ENCODE data around the gene PDE11A.

PDE11A gene

GRCh38 chr2:177917169-177917568 lies 155.4 kb downstream of the PDE11A start:
- no peak overlapping the region for H3K4me3 ChIP-seq (ENCODE audit: low read depth, low read length)
- in situ Hi-C loops (cut with HindIII; ENCODE audit: low sequenced_read_pairs) = no loop called here
- TF ChIP-seq CTCF (IDR thresholded peaks at IDR 0.05; ENCODE audit: low read depth, low read length) = no peak
- no peak for DNase-seq (ENCODE audit: low read depth, low spot score)

- no peak overlapping the region for H3K4me3 ChIP-seq (ENCODE audit: low read depth, low read length)
- in situ Hi-C loops (cut with HindIII; ENCODE audit: low sequenced_read_pairs) = no loop called here
Measured at GRCh38 chr2:177916342-177916741, 156.2 kb downstream of the PDE11A start.

GRCh38 chr2:177914247-177914646 lies 158.3 kb downstream of the PDE11A start:
- no peak overlapping the region for H3K4me3 ChIP-seq (ENCODE audit: low read depth, low read length)
- in situ Hi-C loops (cut with HindIII; ENCODE audit: low sequenced_read_pairs) = no loop called here
- no peak for DNase-seq (ENCODE audit: low read depth, low spot score)
- TF ChIP-seq CTCF (IDR thresholded peaks at IDR 0.05; ENCODE audit: low read depth, low read length) = no peak

More at GRCh38 chr2:177916342-177916741, 156.2 kb downstream of the PDE11A start:
- no peak for TF ChIP-seq CTCF (IDR thresholded peaks at IDR 0.05; ENCODE audit: low read depth, low read length)
- no peak for DNase-seq (ENCODE audit: low read depth, low spot score)

- no peak for DNase-seq (ENCODE audit: low read depth, low spot score)
- in situ Hi-C loops (cut with HindIII; ENCODE audit: low sequenced_read_pairs) = no loop called here
- no peak overlapping the region for H3K4me3 ChIP-seq (ENCODE audit: low read depth, low read length)
- no peak for TF ChIP-seq CTCF (IDR thresholded peaks at IDR 0.05; ENCODE audit: low read depth, low read length)
Measured at GRCh38 chr2:177909962-177910361, 162.6 kb downstream of the PDE11A start.

- in situ Hi-C loops (cut with HindIII; ENCODE audit: low sequenced_read_pairs) = no loop called here
- H3K4me3 ChIP-seq (ENCODE audit: low read depth, low read length) = no peak overlapping the region
- no peak for DNase-seq (ENCODE audit: low read depth, low spot score)
- no peak for TF ChIP-seq CTCF (IDR thresholded peaks at IDR 0.05; ENCODE audit: low read depth, low read length)
Measured at GRCh38 chr2:177908824-177909223, 163.8 kb downstream of the PDE11A start.

- in situ Hi-C loops (cut with HindIII; ENCODE audit: low sequenced_read_pairs) = no loop called here
Measured at GRCh38 chr2:177908182-177908581, 164.4 kb downstream of the PDE11A start.

More at GRCh38 chr2:177908182-177908581, 164.4 kb downstream of the PDE11A start:
- no peak overlapping the region for H3K4me3 ChIP-seq (ENCODE audit: low read depth, low read length)
- no peak for DNase-seq (ENCODE audit: low read depth, low spot score)
- TF ChIP-seq CTCF (IDR thresholded peaks at IDR 0.05; ENCODE audit: low read depth, low read length) = no peak

Data from astrocyte of the spinal cord (primary cell).